HG03442 (cell line): ENCODE data around the gene ST3GAL3.

Source experiments
- ATAC-seq: cut with Tn5 transposase; IDR thresholded peaks from one replicate; pipeline ENCODE4 v1.9.1; 2021; ENCODE audit warnings: mild to moderate bottlenecking, moderate library complexity; ENCODE audit not compliant: unreplicated experiment

Gene ST3GAL3

DNA sequence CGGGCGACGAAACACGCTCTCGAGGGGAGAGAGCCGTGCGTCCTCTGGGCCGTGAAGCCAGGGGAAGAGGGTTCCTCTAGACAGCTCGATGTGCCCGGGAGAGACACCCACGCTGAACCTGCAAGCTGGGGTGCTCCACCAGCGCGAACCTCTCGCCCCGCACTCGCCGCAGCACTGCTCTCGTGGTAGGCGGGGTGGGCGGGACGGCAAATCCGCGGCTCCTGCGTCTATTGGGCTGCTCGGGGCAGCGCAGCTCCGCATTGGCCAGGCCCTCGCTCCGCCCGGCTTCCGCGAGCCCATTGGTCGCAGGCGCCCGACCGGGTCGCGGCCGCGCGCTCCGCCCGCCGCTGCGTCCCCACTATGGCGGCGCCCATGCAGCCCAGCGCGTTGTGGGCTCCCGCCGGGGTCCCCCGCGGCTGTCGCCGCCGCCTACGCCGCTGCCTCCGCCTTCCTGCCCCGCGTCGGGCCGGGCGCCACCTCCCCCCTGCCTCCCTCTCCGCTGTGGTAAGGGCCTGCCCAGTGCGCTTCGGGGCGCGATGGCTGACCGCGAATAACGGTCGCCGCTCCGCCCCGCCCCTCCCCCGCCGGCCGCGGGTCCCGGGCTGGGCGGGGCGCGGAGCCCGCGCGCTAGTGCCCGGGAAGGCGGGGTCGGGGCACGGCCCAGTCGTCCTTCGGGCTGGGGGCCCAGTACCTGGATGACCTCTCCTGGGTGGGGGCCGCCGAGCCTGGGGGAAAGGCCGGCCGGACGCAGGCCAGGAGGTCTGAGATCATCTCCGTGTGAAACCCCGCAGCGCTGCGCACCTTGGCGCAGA is at the start of gene ST3GAL3:
TSS of gene ST3GAL3 (plus strand) at position 347 of the 812 bp plus-strand sequence. CDS start 28,727 bp downstream, outside the sequence.
- peak; percentile 89 for ATAC-seq

- ATAC-seq = no peak
Measured at GRCh38 chr1:43659212-43660166, 47.8 kb upstream of the ST3GAL3 start.

- no peak for ATAC-seq
Measured at GRCh38 chr1:43660355-43660754, 47.0 kb upstream of the ST3GAL3 start.

GRCh38 chr1:43664369-43664768 is 43.0 kb upstream of the ST3GAL3 start:
- no peak for ATAC-seq

- ATAC-seq = no peak
Measured at GRCh38 chr1:43666608-43667007, 40.7 kb upstream of the ST3GAL3 start.

GRCh38 chr1:43668956-43669355 is 38.4 kb upstream of the ST3GAL3 start:
- no peak for ATAC-seq

- no peak for ATAC-seq
Measured at GRCh38 chr1:43669878-43670277, 37.5 kb upstream of the ST3GAL3 start.

- ATAC-seq = no peak
Measured at GRCh38 chr1:43671193-43671592, 36.1 kb upstream of the ST3GAL3 start.

GRCh38 chr1:43671626-43672330 is 35.6 kb upstream of the ST3GAL3 start:
- no peak for ATAC-seq

DNA sequence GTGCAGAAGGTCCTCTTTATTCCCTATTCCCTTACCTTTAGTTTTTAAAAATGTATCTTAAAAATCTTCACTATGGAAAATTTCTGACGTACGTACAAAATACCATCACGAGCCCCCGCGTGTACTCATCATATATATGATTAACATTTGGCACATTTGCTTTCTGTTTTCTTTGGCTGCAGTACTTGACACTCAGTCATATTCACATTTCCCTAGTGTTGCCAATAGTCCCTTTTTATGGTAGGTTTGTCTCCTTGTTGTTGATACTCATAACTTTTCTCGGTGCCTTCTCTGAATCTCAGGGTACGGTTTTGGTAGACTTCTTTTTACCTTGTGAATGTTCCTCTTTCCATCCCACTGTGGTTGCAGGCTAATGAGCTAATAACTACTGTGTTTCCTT is 34.1 kb upstream of the ST3GAL3 start:
- ATAC-seq = no peak

- no peak for ATAC-seq
Measured at GRCh38 chr1:43678940-43679339, 28.4 kb upstream of the ST3GAL3 start.

DNA sequence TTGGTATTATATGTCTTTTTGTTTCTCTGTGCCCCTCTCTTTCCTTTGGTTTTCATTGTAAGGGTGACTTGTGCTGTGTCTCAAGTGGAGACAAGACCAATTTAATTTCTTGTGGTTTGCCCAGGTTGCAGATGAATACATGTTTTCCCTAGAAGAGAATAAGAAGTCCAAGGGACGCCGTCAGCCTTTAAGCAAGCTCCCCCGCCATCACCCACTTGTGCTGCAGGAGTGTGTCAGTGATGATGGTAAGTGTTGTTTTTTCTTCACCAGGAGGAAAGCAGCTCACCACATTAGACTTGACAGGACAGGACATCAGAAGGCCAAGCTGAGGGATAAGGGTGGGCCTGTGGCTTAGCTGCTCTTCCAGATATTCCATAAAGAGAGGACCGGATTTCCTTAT is 23.8 kb upstream of the ST3GAL3 start:
- no peak for ATAC-seq

DNA sequence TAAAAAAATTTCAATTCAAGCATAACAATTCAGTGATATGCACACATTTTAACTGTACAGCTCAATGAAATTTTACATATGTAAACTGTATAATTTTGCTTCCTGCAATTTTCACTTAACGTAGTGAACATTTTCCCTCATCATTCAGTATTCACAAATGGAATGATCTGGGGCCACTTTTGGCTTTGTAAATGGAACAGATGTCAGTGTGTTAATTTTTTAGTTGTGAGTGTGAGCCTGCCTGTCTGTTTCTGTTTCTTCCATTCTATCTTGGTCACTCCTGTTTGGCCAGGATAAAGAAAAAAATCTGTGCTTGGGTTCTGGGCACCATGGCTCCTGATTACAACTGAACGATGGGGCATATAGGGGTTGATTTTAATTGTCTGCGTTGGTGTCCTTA is 20.5 kb upstream of the ST3GAL3 start:
- ATAC-seq = no peak

DNA sequence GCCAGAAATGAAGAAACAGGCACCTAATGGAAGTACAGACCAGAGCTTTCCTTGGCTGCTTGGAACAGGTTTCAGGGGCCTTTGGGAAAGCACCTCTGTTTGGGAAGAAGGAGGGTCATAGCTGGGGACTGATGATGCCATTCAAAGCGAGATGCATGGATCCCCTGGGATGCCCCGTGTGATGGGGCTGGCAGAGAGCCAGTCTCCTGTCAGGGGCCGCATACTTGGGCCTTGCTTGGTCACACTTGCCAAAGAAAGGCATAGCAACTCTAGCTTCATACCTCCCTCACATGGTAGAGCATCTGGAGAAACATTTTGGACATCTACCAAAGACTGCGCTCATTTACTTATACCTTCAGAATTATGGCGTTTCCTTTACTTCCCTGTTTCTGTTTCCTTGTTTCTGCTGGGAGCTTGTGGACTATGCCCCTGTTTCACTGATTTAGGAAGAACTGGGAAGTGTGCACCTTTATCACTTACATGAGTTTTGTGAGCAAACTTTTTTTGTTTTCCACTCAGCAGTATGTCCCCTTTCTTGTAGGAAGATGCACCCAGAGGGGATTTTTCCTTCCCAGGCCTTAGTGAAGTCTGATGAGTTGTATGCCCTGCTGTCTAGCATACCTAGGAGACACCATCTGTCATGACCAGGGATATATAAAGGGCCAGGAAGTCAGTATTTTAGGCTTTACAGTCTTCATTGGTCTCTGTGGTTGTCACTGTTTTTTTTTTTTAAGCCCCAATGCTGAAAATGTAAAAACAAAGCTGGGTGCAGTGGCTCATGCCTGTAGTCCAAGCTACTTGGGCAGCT is 19.8 kb upstream of the ST3GAL3 start:
- no peak for ATAC-seq

- ATAC-seq = no peak
Measured at GRCh38 chr1:43688109-43688387, 19.3 kb upstream of the ST3GAL3 start.

DNA sequence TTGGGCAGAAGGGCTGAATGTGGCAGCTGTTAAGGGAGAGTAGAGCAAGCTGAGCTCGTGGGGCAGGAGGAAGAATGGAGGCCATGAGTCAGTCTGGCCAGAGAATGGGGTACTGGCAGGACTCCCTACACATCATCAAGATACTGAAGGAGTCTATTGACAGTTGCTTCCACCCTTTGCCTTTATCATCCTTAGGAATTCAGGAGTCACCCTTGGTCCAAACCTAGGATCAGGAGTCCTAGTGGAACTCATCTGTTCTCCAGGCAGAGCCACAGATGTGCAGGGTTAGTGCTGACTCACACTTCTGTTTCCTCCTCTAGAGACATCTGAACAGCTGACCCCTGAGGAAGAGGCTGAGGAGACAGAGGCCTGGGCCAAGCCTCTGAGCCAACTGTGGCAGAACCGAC is 18.7 kb upstream of the ST3GAL3 start:
- no peak for ATAC-seq

GRCh38 chr1:43689289-43689688 is 18.0 kb upstream of the ST3GAL3 start:
- ATAC-seq = no peak

DNA sequence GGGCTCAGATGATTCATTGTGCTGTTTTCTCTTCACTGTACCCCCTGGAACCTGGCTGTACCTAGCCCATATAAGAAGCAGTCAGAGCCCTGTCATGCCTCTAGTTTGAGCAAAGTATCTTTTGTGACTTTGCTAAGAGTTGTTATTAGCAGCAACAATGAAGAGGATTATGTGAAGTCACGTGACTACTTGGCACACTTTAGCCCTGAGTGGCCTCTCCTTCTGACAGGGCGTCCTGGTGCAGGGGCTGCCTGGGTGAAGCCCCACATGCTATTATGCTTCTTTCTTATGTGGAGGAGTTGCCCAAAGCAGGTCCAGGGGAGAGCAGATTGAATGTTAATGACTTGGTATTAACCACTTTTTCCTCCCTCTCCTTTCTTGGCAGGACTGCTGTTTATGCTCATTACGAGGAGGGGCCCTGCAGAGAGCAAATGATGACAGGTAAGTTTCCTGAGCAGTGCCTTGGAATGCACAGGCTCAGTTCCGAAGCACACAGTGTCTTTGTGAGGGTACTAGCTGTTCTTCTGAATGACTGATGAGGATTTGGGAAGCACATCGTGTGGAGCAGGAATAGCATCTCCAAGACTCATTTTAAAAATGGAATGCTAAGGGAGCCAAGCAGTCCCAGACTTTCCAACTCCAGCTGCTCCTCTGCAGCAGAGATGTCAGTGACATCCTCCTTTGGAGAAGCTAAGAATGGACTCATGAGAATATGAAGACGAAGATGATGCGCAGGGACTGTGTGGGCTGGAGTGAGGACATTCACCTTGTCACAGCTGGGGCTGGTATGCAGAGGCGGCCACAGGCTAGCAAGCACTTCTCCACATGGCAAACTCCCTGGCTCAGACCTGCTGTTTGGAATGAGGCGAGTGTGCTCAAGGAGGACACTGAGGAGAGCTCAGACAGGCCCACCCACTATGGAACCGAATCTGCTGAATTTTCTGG is 15.2 kb upstream of the ST3GAL3 start:
- ATAC-seq = no peak

GRCh38 chr1:43693371-43693770 is 14.0 kb upstream of the ST3GAL3 start:
- ATAC-seq = no peak
